NCI-H1105 (cell line): ENCODE data around the gene CEACAM18.
"Not testable (repeated sequence)": the region's sequence is repeated elsewhere in the genome, so short reads cannot be mapped to it uniquely, and the experiment has no call there.

Source experiments
- DNase-seq: peaks from one replicate; lab custom pipeline; 2025; lab: John Stamatoyannopoulos, UW

Gene CEACAM18

GRCh38 chr19:51461723-51462161 is 16.6 kb upstream of the CEACAM18 start:
- no peak for DNase-seq

- no peak for DNase-seq
These were observed 16.1 kb upstream of the CEACAM18 start for GRCh38 chr19:51462276-51462675.

- no peak for DNase-seq
These were observed 15.7 kb upstream of the CEACAM18 start for GRCh38 chr19:51462681-51463080.

- DNase-seq = not testable (repeated sequence)
These were observed 14.3 kb upstream of the CEACAM18 start for GRCh38 chr19:51463976-51464581.

GRCh38 chr19:51466723-51467122 is 11.6 kb upstream of the CEACAM18 start:
- no peak for DNase-seq

GRCh38 chr19:51467864-51468544 is 10.3 kb upstream of the CEACAM18 start:
- DNase-seq = no peak

GRCh38 chr19:51468545-51468920 is 9.8 kb upstream of the CEACAM18 start:
- DNase-seq = no peak

- DNase-seq = no peak
These were observed 9.2 kb upstream of the CEACAM18 start for GRCh38 chr19:51469162-51469561.

GRCh38 chr19:51469629-51470028 is 8.7 kb upstream of the CEACAM18 start:
- DNase-seq = no peak

GRCh38 chr19:51470966-51471365 is 7.4 kb upstream of the CEACAM18 start:
- no peak for DNase-seq

GRCh38 chr19:51471527-51471926 is 6.8 kb upstream of the CEACAM18 start:
- DNase-seq = no peak

GRCh38 chr19:51472607-51473006 is 5.7 kb upstream of the CEACAM18 start:
- no peak for DNase-seq

GRCh38 chr19:51473009-51473707 is 5.2 kb upstream of the CEACAM18 start:
- DNase-seq = peak; percentile 71

GRCh38 chr19:51476164-51476563 is 2.2 kb upstream of the CEACAM18 start:
- no peak for DNase-seq

- DNase-seq = no peak
These were observed 995 bp upstream of the CEACAM18 start for GRCh38 chr19:51477344-51477743.

- DNase-seq = no peak
These were observed 1.4 kb downstream of the CEACAM18 start for GRCh38 chr19:51479531-51480331.

GRCh38 chr19:51480590-51480989 is 2.3 kb downstream of the CEACAM18 start:
- DNase-seq = no peak

- no peak for DNase-seq
These were observed 7.8 kb downstream of the CEACAM18 start for GRCh38 chr19:51485960-51486660.

- no peak for DNase-seq
These were observed 10.2 kb downstream of the CEACAM18 start for GRCh38 chr19:51488491-51488890.

- DNase-seq = no peak
These were observed 10.8 kb downstream of the CEACAM18 start for GRCh38 chr19:51489113-51489512.

GRCh38 chr19:51490676-51491075 is 12.3 kb downstream of the CEACAM18 start:
- no peak for DNase-seq

- DNase-seq = no peak
These were observed 13.2 kb downstream of the CEACAM18 start for GRCh38 chr19:51491586-51491985.
